ENCODE results near the gene STK17A.
"Not testable (repeated sequence)": the region's sequence is repeated elsewhere in the genome, so short reads cannot be mapped to it uniquely, and the experiment has no call there.

Gene STK17A

GRCh38 chr7:43572516-43573049 is 10.3 kb upstream of the STK17A start:
- Histone ChIP-seq H3K9me3 (ENCODE audit: insufficient read depth, low read length, severe bottlenecking) (no peaks in the 10 kb centered on the region), H3K79me2 (ENCODE audit: insufficient read depth, low read length) (no peaks in the 10 kb centered on the region), H3K27me3 (ENCODE audit: insufficient read depth, low read length, poor library complexity) (no peaks in the 10 kb centered on the region), H3K9ac (ENCODE audit: low read depth, low read length) (peak overlapping the region; percentile 13; the same call in 1 of the 2 replicates), H2AFZ (ENCODE audit: low read depth, low read length) (no peak overlapping the region), H3K4me2 (ENCODE audit: insufficient read depth, low read length) (peak overlapping the region; percentile 41; the same call in 1 of the 2 replicates), H3K27ac (ENCODE audit: low read length) (peak overlapping the region; percentile 81), H3K36me3 (ENCODE audit: insufficient read depth, low read length) (no peaks in the 10 kb centered on the region), H3K4me3 (ENCODE audit: low read depth in 1 of 2, low read length in 2 of 2) (no peak overlapping the region), H3K4me1 (ENCODE audit: insufficient read depth, low read length) (peaks cover 67% of the 10 kb centered on the region), H4K20me1 (ENCODE audit: insufficient read depth, low read length) (no peaks in the 10 kb centered on the region)
- no peak for TF ChIP-seq EZH2 (IDR thresholded peaks at IDR 0.05; ENCODE audit: borderline replicate concordance, low read depth, low read length, severe bottlenecking)
- no peak for TF ChIP-seq CTCF (IDR thresholded peaks at IDR 0.05; ENCODE audit: borderline replicate concordance, extremely low read depth, low read length, poor library complexity, severe bottlenecking)
- ATAC-seq (ENCODE audit: insufficient read depth, low read depth) (peak; percentile 89), DNase-seq (peak; percentile 82)

DNA sequence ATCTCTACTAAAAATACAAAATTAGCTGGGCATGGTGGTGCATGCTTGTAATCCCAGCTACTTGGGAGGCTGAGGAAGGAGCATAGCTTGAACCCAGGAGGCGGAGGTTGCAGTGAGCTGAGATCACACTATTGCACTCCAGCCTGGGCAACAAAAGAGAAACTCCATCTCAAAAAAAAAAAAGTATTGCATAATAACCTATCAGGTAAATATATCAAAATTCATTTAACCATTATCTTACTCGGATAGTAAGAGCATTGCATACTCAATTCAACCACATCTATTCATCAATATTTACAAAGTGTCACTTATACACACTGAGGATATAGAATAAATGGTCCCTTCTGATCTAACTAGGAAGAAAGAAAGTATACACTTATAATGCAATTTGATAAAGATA is 9.1 kb upstream of the STK17A start:
- H4K20me1 ChIP-seq (ENCODE audit: insufficient read depth, low read length); H3K79me2 ChIP-seq (ENCODE audit: insufficient read depth, low read length); H3K4me3 ChIP-seq (ENCODE audit: low read depth in 1 of 2, low read length in 2 of 2); H3K36me3 ChIP-seq (ENCODE audit: insufficient read depth, low read length); H3K27ac ChIP-seq (ENCODE audit: low read length); H2AFZ ChIP-seq (ENCODE audit: low read depth, low read length); H3K9ac ChIP-seq (ENCODE audit: low read depth, low read length); H3K4me2 ChIP-seq (ENCODE audit: insufficient read depth, low read length); ATAC-seq (ENCODE audit: insufficient read depth, low read depth); DNase-seq; H3K27me3 ChIP-seq (ENCODE audit: insufficient read depth, low read length, poor library complexity); H3K9me3 ChIP-seq (ENCODE audit: insufficient read depth, low read length, severe bottlenecking): not testable (repeated sequence)
- peaks cover 67% of the 10 kb centered on the region for H3K4me1 ChIP-seq (ENCODE audit: insufficient read depth, low read length)

DNA sequence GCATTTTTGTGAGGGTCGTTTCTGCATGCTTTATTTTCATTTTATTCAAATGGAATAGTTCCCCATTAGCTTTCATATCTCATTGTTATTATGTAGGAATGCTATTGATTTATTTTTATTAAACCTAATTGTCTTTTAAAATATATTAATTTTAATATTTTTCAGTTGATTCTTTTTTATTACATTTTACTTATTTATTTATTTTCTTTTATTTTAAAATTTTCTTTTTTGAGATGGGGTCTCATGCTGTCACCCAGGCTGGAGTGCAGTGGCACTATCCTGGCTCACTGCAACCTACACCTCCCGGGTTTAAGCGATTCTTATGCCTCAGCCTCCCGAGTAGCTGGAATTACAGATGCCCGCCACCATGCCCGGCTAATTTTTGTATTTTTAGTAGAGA is 7.4 kb upstream of the STK17A start:
- no peak overlapping the region for H3K27ac ChIP-seq (ENCODE audit: low read length)
- DNase-seq: no peak
- H4K20me1 ChIP-seq (ENCODE audit: insufficient read depth, low read length): no peaks in the 10 kb centered on the region
- H3K27me3 ChIP-seq (ENCODE audit: insufficient read depth, low read length, poor library complexity): no peaks in the 10 kb centered on the region
- ATAC-seq (ENCODE audit: insufficient read depth, low read depth): no peak
- no peak overlapping the region for H3K4me3 ChIP-seq (ENCODE audit: low read depth in 1 of 2, low read length in 2 of 2)
- no peak overlapping the region for H2AFZ ChIP-seq (ENCODE audit: low read depth, low read length)
- peaks cover 70% of the 10 kb centered on the region for H3K4me1 ChIP-seq (ENCODE audit: insufficient read depth, low read length)
- H3K4me2 ChIP-seq (ENCODE audit: insufficient read depth, low read length): no peak overlapping the region
- TF ChIP-seq CTCF (IDR thresholded peaks at IDR 0.05; ENCODE audit: borderline replicate concordance, extremely low read depth, low read length, poor library complexity, severe bottlenecking) (no peak), EZH2 (IDR thresholded peaks at IDR 0.05; ENCODE audit: borderline replicate concordance, low read depth, low read length, severe bottlenecking) (no peak)
- no peaks in the 10 kb centered on the region for H3K9me3 ChIP-seq (ENCODE audit: insufficient read depth, low read length, severe bottlenecking)
- H3K36me3 ChIP-seq (ENCODE audit: insufficient read depth, low read length): no peaks in the 10 kb centered on the region
- H3K9ac ChIP-seq (ENCODE audit: low read depth, low read length): no peak overlapping the region
- H3K79me2 ChIP-seq (ENCODE audit: insufficient read depth, low read length): no peaks in the 10 kb centered on the region

DNA sequence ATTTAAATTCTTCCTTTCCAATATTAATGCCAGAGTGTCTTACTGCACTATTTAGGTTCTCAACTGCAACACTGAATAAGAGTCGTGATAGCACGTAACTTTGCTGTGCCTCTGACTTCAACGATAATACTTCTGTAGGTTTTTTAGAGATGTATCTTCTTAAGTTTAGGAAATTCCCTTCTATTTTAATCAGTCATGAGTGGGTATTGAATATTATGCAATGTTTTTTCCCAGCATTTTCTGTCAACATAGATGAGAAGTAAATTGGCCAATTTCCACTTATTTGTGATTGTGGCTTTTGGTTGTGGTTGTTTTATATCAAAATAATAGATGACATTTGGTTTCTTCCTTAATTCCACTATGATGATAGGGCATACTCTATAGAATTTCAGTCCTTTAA is 6.7 kb upstream of the STK17A start:
- no peak overlapping the region for H3K4me3 ChIP-seq (ENCODE audit: low read depth in 1 of 2, low read length in 2 of 2)
- no peaks in the 10 kb centered on the region for H3K79me2 ChIP-seq (ENCODE audit: insufficient read depth, low read length)
- H2AFZ ChIP-seq (ENCODE audit: low read depth, low read length): no peak overlapping the region
- H3K27ac ChIP-seq (ENCODE audit: low read length): no peak overlapping the region
- H3K4me2 ChIP-seq (ENCODE audit: insufficient read depth, low read length): no peak overlapping the region
- peaks cover 63% of the 10 kb centered on the region for H3K4me1 ChIP-seq (ENCODE audit: insufficient read depth, low read length)
- ATAC-seq (ENCODE audit: insufficient read depth, low read depth): no peak
- H3K36me3 ChIP-seq (ENCODE audit: insufficient read depth, low read length): no peaks in the 10 kb centered on the region
- H3K9ac ChIP-seq (ENCODE audit: low read depth, low read length): no peak overlapping the region
- no peak for DNase-seq
- H3K9me3 ChIP-seq (ENCODE audit: insufficient read depth, low read length, severe bottlenecking): no peaks in the 10 kb centered on the region
- no peaks in the 10 kb centered on the region for H3K27me3 ChIP-seq (ENCODE audit: insufficient read depth, low read length, poor library complexity)
- H4K20me1 ChIP-seq (ENCODE audit: insufficient read depth, low read length): no peaks in the 10 kb centered on the region
- TF ChIP-seq CTCF (IDR thresholded peaks at IDR 0.05; ENCODE audit: borderline replicate concordance, extremely low read depth, low read length, poor library complexity, severe bottlenecking) (no peak), EZH2 (IDR thresholded peaks at IDR 0.05; ENCODE audit: borderline replicate concordance, low read depth, low read length, severe bottlenecking) (no peak)
